ENCODE data around the gene UCHL5. TPM values are rescaled to one million over a fixed set of nuclear protein-coding genes. Genes with fewer than 3 reads are reported as not detected.

UCHL5 gene
- total and polyA plus RNA-seq, 4 donors = 14.5 to 29.7 (median 21.6) TPM

DNA sequence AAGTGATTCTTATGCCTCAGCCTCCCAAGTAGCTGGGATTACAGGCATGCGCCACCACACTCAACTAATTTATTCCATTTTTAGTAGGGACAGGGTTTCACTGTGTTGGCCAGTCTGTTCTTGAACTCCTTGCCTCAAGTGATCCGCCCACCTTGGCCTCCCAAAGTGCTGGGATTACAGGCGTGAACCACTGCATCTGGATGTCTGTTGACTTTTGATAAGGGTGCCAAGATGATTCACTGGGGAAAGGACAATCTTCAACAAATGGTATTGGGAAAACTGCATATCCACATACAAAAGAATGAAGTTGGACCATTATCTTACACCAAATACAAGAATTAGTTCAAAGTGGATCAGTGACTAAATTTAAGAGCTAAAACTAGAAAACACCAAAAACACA is 20.0 kb upstream of the UCHL5 start:
- 93% methylated on average over 3 of the region's 3 CpGs for WGBS
- no peak overlapping the region for H3K9ac ChIP-seq (ENCODE audit: low read depth in 1 of 2, low read length in 2 of 2)
- H3K36me3 ChIP-seq (ENCODE audit: control insufficient read depth in 4 of 4, insufficient read depth in 3 of 4, low read depth in 1 of 4, low read length in 3 of 4) = peaks cover 0 to 45% (median 27%) of the 10 kb centered on the region in 4 donors
- no peaks in the 10 kb centered on the region for H3K27me3 ChIP-seq (ENCODE audit: control insufficient read depth in 4 of 4, insufficient read depth in 4 of 4, low read length in 3 of 4)
- no peak for DNase-seq (ENCODE audit: low spot score)
- H3K4me1 ChIP-seq (ENCODE audit: control insufficient read depth in 4 of 4, insufficient read depth in 4 of 4, low read length in 3 of 4) = no peaks in the 10 kb centered on the region
- H3K4me3 ChIP-seq (ENCODE audit: low read depth in 1 of 3, low read length in 3 of 3) = no peak overlapping the region
- H3K9me3 ChIP-seq (ENCODE audit: control insufficient read depth in 4 of 4, low read length in 3 of 4) = peaks cover 0 to 6% (median 0%) of the 10 kb centered on the region in 4 donors
- H3K27ac ChIP-seq (ENCODE audit: low read depth in 1 of 2, low read length in 2 of 2) = no peak overlapping the region
- TF ChIP-seq RXRA (IDR thresholded peaks at IDR 0.05) (no peak), NR2F2 (IDR thresholded peaks at IDR 0.05) (no peak), TAF1 (conservative IDR thresholded peaks at IDR 0.05) (no peak), JUND (IDR thresholded peaks at IDR 0.05) (no peak), GABPA (IDR thresholded peaks at IDR 0.05 in 1 of 2, conservative IDR thresholded peaks at IDR 0.05 in 1 of 2) (no peak), HNF4A (conservative IDR thresholded peaks at IDR 0.05) (no peak), FOXA2 (IDR thresholded peaks at IDR 0.05) (no peak), HNF4G (IDR thresholded peaks at IDR 0.05) (no peak), SP1 (IDR thresholded peaks at IDR 0.05) (no peak), FOXA1 (IDR thresholded peaks at IDR 0.05) (no peak), YY1 (IDR thresholded peaks at IDR 0.05) (no peak), EGR1 (IDR thresholded peaks at IDR 0.05; ENCODE audit: low read depth in 2 of 2) (no peak)
- TF ChIP-seq, protein P1, sequence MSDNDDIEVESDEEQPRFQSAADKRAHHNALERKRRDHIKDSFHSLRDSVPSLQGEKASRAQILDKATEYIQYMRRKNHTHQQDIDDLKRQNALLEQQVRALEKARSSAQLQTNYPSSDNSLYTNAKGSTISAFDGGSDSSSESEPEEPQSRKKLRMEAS (IDR thresholded peaks at IDR 0.05) = no peak
- TF ChIP-seq, protein P2, sequence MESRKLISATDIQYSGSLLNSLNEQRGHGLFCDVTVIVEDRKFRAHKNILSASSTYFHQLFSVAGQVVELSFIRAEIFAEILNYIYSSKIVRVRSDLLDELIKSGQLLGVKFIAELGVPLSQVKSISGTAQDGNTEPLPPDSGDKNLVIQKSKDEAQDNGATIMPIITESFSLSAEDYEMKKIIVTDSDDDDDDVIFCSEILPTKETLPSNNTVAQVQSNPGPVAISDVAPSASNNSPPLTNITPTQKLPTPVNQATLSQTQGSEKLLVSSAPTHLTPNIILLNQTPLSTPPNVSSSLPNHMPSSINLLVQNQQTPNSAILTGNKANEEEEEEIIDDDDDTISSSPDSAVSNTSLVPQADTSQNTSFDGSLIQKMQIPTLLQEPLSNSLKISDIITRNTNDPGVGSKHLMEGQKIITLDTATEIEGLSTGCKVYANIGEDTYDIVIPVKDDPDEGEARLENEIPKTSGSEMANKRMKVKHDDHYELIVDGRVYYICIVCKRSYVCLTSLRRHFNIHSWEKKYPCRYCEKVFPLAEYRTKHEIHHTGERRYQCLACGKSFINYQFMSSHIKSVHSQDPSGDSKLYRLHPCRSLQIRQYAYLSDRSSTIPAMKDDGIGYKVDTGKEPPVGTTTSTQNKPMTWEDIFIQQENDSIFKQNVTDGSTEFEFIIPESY (IDR thresholded peaks at IDR 0.05) = no peak
- TF ChIP-seq, protein P3, sequence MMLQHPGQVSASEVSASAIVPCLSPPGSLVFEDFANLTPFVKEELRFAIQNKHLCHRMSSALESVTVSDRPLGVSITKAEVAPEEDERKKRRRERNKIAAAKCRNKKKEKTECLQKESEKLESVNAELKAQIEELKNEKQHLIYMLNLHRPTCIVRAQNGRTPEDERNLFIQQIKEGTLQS (IDR thresholded peaks at IDR 0.05) = no peak
- TF ChIP-seq, protein P4, sequence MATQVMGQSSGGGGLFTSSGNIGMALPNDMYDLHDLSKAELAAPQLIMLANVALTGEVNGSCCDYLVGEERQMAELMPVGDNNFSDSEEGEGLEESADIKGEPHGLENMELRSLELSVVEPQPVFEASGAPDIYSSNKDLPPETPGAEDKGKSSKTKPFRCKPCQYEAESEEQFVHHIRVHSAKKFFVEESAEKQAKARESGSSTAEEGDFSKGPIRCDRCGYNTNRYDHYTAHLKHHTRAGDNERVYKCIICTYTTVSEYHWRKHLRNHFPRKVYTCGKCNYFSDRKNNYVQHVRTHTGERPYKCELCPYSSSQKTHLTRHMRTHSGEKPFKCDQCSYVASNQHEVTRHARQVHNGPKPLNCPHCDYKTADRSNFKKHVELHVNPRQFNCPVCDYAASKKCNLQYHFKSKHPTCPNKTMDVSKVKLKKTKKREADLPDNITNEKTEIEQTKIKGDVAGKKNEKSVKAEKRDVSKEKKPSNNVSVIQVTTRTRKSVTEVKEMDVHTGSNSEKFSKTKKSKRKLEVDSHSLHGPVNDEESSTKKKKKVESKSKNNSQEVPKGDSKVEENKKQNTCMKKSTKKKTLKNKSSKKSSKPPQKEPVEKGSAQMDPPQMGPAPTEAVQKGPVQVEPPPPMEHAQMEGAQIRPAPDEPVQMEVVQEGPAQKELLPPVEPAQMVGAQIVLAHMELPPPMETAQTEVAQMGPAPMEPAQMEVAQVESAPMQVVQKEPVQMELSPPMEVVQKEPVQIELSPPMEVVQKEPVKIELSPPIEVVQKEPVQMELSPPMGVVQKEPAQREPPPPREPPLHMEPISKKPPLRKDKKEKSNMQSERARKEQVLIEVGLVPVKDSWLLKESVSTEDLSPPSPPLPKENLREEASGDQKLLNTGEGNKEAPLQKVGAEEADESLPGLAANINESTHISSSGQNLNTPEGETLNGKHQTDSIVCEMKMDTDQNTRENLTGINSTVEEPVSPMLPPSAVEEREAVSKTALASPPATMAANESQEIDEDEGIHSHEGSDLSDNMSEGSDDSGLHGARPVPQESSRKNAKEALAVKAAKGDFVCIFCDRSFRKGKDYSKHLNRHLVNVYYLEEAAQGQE (IDR thresholded peaks at IDR 0.05) = no peak

DNA sequence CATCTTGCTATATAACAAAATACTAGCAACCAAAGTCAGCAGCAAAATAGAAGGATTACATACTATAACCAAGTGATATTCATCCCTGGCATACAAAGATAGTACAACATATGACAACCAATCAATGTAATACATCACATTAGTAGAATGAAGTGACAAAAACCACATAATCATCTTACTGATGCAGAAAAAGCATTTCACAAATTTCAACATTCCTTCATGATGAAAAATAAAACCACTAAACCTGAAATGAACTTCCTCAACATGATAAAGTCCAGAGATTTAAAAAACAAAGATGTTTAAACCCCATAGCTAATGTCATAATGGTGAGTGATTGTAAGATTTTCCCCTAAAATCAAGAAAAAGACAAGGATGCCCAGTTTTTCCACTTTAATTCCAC is 18.8 kb upstream of the UCHL5 start:
- Histone ChIP-seq H3K4me1 (ENCODE audit: control insufficient read depth in 4 of 4, insufficient read depth in 4 of 4, low read length in 3 of 4) (no peaks in the 10 kb centered on the region), H3K27ac (ENCODE audit: low read depth in 1 of 2, low read length in 2 of 2) (no peak overlapping the region), H3K4me3 (ENCODE audit: low read depth in 1 of 3, low read length in 3 of 3) (no peak overlapping the region), H3K9ac (ENCODE audit: low read depth in 1 of 2, low read length in 2 of 2) (no peak overlapping the region), H3K27me3 (ENCODE audit: control insufficient read depth in 4 of 4, insufficient read depth in 4 of 4, low read length in 3 of 4) (no peaks in the 10 kb centered on the region), H3K9me3 (ENCODE audit: control insufficient read depth in 4 of 4, low read length in 3 of 4) (peaks cover 0 to 6% (median 0%) of the 10 kb centered on the region in 4 donors), H3K36me3 (ENCODE audit: control insufficient read depth in 4 of 4, insufficient read depth in 3 of 4, low read depth in 1 of 4, low read length in 3 of 4) (peaks cover 0 to 38% (median 25%) of the 10 kb centered on the region in 4 donors)
- DNase-seq (ENCODE audit: low spot score) = no peak
- no peak for TF ChIP-seq FOXA2 (IDR thresholded peaks at IDR 0.05)
- no peak for TF ChIP-seq NR2F2 (IDR thresholded peaks at IDR 0.05)
- TF ChIP-seq, protein P1 (IDR thresholded peaks at IDR 0.05) = no peak
- no peak for TF ChIP-seq RAD21 (IDR thresholded peaks at IDR 0.05)
- TF ChIP-seq, protein P3 (IDR thresholded peaks at IDR 0.05) = no peak
- TF ChIP-seq, protein P2 (IDR thresholded peaks at IDR 0.05) = no peak
- TF ChIP-seq, protein P5, sequence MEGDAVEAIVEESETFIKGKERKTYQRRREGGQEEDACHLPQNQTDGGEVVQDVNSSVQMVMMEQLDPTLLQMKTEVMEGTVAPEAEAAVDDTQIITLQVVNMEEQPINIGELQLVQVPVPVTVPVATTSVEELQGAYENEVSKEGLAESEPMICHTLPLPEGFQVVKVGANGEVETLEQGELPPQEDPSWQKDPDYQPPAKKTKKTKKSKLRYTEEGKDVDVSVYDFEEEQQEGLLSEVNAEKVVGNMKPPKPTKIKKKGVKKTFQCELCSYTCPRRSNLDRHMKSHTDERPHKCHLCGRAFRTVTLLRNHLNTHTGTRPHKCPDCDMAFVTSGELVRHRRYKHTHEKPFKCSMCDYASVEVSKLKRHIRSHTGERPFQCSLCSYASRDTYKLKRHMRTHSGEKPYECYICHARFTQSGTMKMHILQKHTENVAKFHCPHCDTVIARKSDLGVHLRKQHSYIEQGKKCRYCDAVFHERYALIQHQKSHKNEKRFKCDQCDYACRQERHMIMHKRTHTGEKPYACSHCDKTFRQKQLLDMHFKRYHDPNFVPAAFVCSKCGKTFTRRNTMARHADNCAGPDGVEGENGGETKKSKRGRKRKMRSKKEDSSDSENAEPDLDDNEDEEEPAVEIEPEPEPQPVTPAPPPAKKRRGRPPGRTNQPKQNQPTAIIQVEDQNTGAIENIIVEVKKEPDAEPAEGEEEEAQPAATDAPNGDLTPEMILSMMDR (IDR thresholded peaks at IDR 0.05; ENCODE audit: low read depth, low read length, missing input control) = no peak
- no peak for TF ChIP-seq GABPA (IDR thresholded peaks at IDR 0.05 in 1 of 2, conservative IDR thresholded peaks at IDR 0.05 in 1 of 2)
